Ovary (tissue), 3 donors: ENCODE measurements around the gene CYP8B1.

ENCODE experiments used
- CTCF ChIP-seq, 3 donors: fragments of 450-650 bp in 2 of 3; fragments of 200-600 bp in 1 of 3; IDR thresholded peaks; one replicate each; pipeline versions ENCODE4 v1.5.1 to v1.8.0; 2016 to 2022; ENCODE audit warnings: antibody characterized with exemption in 3 of 3, mild to moderate bottlenecking in 1 of 3
- EP300 ChIP-seq: sonication (generic); formaldehyde crosslinking; IDR thresholded peaks from one replicate; pipeline ENCODE4 v1.6.1; 2017; ENCODE audit warnings: antibody characterized with exemption
- POLR2A ChIP-seq: fragments of 450-650 bp; IDR thresholded peaks from one replicate; pipeline ENCODE4 v1.6.1; 2017; ENCODE audit warnings: antibody characterized with exemption, mild to moderate bottlenecking, moderate library complexity
- donor health status: DM: no; HTN: no; CAD: no.

GRCh38 chr3:42900226-42901072 is 24.8 kb upstream of the CYP8B1 start:
- TF ChIP-seq CTCF (IDR thresholded peaks at IDR 0.05): no peak
- TF ChIP-seq EP300: no peak
- TF ChIP-seq POLR2A: no peak
